Colon (tissue), 2 donors: ENCODE data around the gene TRIM8.
"Not testable (repeated sequence)": the region's sequence is repeated elsewhere in the genome, so short reads cannot be mapped to it uniquely, and the experiment has no call there.

Source experiments
- FAIRE-seq: peaks from 2 replicates; lab custom pipeline; 2012; peaks lifted over from hg19 to GRCh38; lab: Jason Lieb, UNC
- donor health status: control.
- donor health status: control.

TRIM8 gene

GRCh38 chr10:102650655-102651454 lies 6.6 kb downstream of the TRIM8 start:
- FAIRE-seq, result no peak

- FAIRE-seq, result no peak
Measured at GRCh38 chr10:102651455-102652169, 7.3 kb downstream of the TRIM8 start.

- FAIRE-seq, result no peak
Measured at GRCh38 chr10:102652170-102652916, 8.1 kb downstream of the TRIM8 start.

GRCh38 chr10:102653060-102653459 lies 8.8 kb downstream of the TRIM8 start:
- FAIRE-seq, result no peak

GRCh38 chr10:102654566-102654965 lies 10.3 kb downstream of the TRIM8 start:
- no peak for FAIRE-seq

GRCh38 chr10:102654969-102655368 lies 10.7 kb downstream of the TRIM8 start:
- FAIRE-seq, result no peak

- FAIRE-seq, result no peak
Measured at GRCh38 chr10:102656026-102656425, 11.7 kb downstream of the TRIM8 start.

GRCh38 chr10:102656791-102657371 lies 12.6 kb downstream of the TRIM8 start:
- no peak for FAIRE-seq

GRCh38 chr10:102657451-102657850 lies 13.2 kb downstream of the TRIM8 start:
- FAIRE-seq, result no peak

GRCh38 chr10:102657984-102658724 lies 13.9 kb downstream of the TRIM8 start:
- FAIRE-seq, result no peak

- FAIRE-seq, result no peak
Measured at GRCh38 chr10:102658802-102659201, 14.5 kb downstream of the TRIM8 start.

GRCh38 chr10:102660888-102661657 lies 16.8 kb downstream of the TRIM8 start:
- FAIRE-seq, result no peak

GRCh38 chr10:102661658-102662028 lies 17.4 kb downstream of the TRIM8 start:
- no peak for FAIRE-seq

GRCh38 chr10:102665904-102666509 lies 21.7 kb downstream of the TRIM8 start:
- no peak for FAIRE-seq

- not testable (repeated sequence) for FAIRE-seq
Measured at GRCh38 chr10:102667411-102667810, 23.1 kb downstream of the TRIM8 start.

GRCh38 chr10:102668326-102669107 lies 24.2 kb downstream of the TRIM8 start:
- no peak for FAIRE-seq

- no peak for FAIRE-seq
Measured at GRCh38 chr10:102669206-102670064, 25.2 kb downstream of the TRIM8 start.

- no peak for FAIRE-seq
Measured at GRCh38 chr10:102670065-102670670, 25.9 kb downstream of the TRIM8 start.
